ENCODE data around the gene TSPAN4.
A peak's percentile ranks its signal among the peaks of the same experiment; 100 is the strongest.

Gene TSPAN4

GRCh38 chr11:825366-826226, 17.1 kb upstream of the TSPAN4 start:
- no peak for DNase-seq
- Mint-ChIP-seq H3K4me1 (peaks cover 45% of the 10 kb centered on the region), H3K27ac (no peak overlapping the region), H3K9me3 (no peaks in the 10 kb centered on the region), H3K36me3 (peaks cover 13% of the 10 kb centered on the region), H3K4me3 (no peak overlapping the region), H3K27me3 (peaks cover 33% of the 10 kb centered on the region)
- CTCF ChIA-PET, result no interaction called here

DNA sequence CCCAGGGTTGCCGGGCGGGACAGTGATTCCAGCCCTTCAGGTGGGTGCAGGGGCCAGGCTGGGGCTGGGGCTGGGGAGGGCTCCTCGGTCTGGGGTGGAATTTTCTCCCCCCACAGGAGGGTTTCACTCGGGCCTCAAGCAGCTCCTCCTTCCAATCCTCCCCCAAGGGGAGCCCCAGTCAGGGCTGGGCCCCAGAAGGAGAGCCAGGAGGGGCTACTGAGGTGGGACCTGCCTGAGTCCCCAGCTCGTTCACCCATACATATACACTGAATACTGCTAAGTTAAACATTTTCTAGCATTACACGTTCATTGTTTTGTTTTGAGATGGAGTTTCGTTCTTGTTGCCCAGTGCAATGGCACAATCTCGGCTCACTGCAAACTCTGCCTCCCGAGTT, 16.4 kb upstream of the TSPAN4 start:
- Mint-ChIP-seq H3K9me3 (no peaks in the 10 kb centered on the region), H3K4me3 (peak overlapping the region; percentile 78), H3K27ac (peak overlapping the region; percentile 76), H3K27me3 (peaks cover 40% of the 10 kb centered on the region), H3K36me3 (peaks cover 13% of the 10 kb centered on the region), H3K4me1 (peaks cover 40% of the 10 kb centered on the region)
- CTCF ChIA-PET, result no interaction called here
- DNase-seq, result no peak

DNA sequence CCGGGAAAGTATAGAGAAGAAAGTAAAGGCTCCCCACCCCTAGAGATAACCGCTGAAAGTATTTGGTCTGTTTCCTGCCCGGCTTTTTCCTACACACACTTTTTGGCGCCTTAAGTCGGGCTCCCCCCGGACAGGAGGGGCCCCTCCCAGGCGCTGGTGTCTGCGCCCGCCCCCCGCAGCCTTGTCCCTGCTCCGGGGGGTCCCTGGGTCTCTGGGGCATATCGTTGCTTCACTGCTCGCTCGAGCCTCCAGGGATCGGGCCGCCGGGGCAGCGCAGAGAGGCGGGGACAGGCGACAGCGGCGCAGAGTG, 15.9 kb upstream of the TSPAN4 start:
- H3K4me1 Mint-ChIP-seq, result peaks cover 44% of the 10 kb centered on the region
- CTCF ChIA-PET, result no interaction called here

GRCh38 chr11:827146-827896, 15.3 kb upstream of the TSPAN4 start:
- Mint-ChIP-seq H3K4me3 (peak overlapping the region; percentile 79), H3K27me3 (peaks cover 51% of the 10 kb centered on the region), H3K4me1 (peaks cover 49% of the 10 kb centered on the region), H3K9me3 (no peaks in the 10 kb centered on the region), H3K27ac (peak overlapping the region; percentile 72), H3K36me3 (peaks cover 13% of the 10 kb centered on the region)
- peak; percentile 66 for DNase-seq
- CTCF ChIA-PET, result no interaction called here

More for the DNA sequence above, 15.9 kb upstream of the TSPAN4 start:
- peak overlapping the region; percentile 78 for H3K4me3 Mint-ChIP-seq
- peaks cover 45% of the 10 kb centered on the region for H3K27me3 Mint-ChIP-seq
- no peak for DNase-seq
- H3K27ac Mint-ChIP-seq, result peak overlapping the region; percentile 76
- H3K9me3 Mint-ChIP-seq, result no peaks in the 10 kb centered on the region
- peaks cover 13% of the 10 kb centered on the region for H3K36me3 Mint-ChIP-seq

- peaks cover 53% of the 10 kb centered on the region for H3K27me3 Mint-ChIP-seq
- H3K9me3 Mint-ChIP-seq, result no peaks in the 10 kb centered on the region
- H3K36me3 Mint-ChIP-seq, result peaks cover 13% of the 10 kb centered on the region
- CTCF ChIA-PET, result no interaction called here
- H3K4me3 Mint-ChIP-seq, result peak within 1 kb of the TSS; percentile 79
- H3K27ac Mint-ChIP-seq, result peak within 1 kb of the TSS; percentile 76
- no peak for DNase-seq
- peaks cover 49% of the 10 kb centered on the region for H3K4me1 Mint-ChIP-seq
Observed at GRCh38 chr11:827897-828192, 14.8 kb upstream of the TSPAN4 start, which contains the start of gene CRACR2B. Gene CRACR2B (plus strand): TSS chr11:827919. CDS start chr11:828608, 689 bp downstream.

- Mint-ChIP-seq H3K36me3 (peaks cover 13% of the 10 kb centered on the region), H3K4me1 (peaks cover 49% of the 10 kb centered on the region), H3K27ac (no peak overlapping the region), H3K9me3 (no peaks in the 10 kb centered on the region), H3K27me3 (peaks cover 56% of the 10 kb centered on the region), H3K4me3 (peak overlapping the region; percentile 79)
- no peak for DNase-seq
- CTCF ChIA-PET, result interaction anchor here (3.3 kb wide), 1 partner anchor 12 kb away, joined by 9 read pairs; no protein-coding TSS in a partner anchor
Observed at GRCh38 chr11:828506-829175, 14.0 kb upstream of the TSPAN4 start.

GRCh38 chr11:829176-829846, 13.3 kb upstream of the TSPAN4 start:
- CTCF ChIA-PET, result interaction anchor here (3.3 kb wide), 1 partner anchor 12 kb away, joined by 9 read pairs; no protein-coding TSS in a partner anchor
- no peak for DNase-seq
- Mint-ChIP-seq H3K27ac (no peak overlapping the region), H3K4me1 (peaks cover 55% of the 10 kb centered on the region), H3K4me3 (peak overlapping the region; percentile 41), H3K27me3 (peaks cover 63% of the 10 kb centered on the region), H3K9me3 (no peaks in the 10 kb centered on the region), H3K36me3 (peaks cover 10% of the 10 kb centered on the region)

GRCh38 chr11:829847-830294, 12.8 kb upstream of the TSPAN4 start:
- no peak overlapping the region for H3K27ac Mint-ChIP-seq
- peaks cover 8% of the 10 kb centered on the region for H3K36me3 Mint-ChIP-seq
- DNase-seq, result no peak
- H3K4me3 Mint-ChIP-seq, result peak overlapping the region; percentile 48
- peaks cover 68% of the 10 kb centered on the region for H3K27me3 Mint-ChIP-seq
- CTCF ChIA-PET, result interaction anchor here (3.3 kb wide), 1 partner anchor 11 kb away, joined by 9 read pairs; no protein-coding TSS in a partner anchor
- H3K9me3 Mint-ChIP-seq, result no peaks in the 10 kb centered on the region
- peaks cover 55% of the 10 kb centered on the region for H3K4me1 Mint-ChIP-seq

GRCh38 chr11:830295-831117, 12.1 kb upstream of the TSPAN4 start:
- Mint-ChIP-seq H3K36me3 (peaks cover 4% of the 10 kb centered on the region), H3K9me3 (no peaks in the 10 kb centered on the region), H3K27me3 (peaks cover 74% of the 10 kb centered on the region), H3K27ac (no peak overlapping the region), H3K4me1 (peaks cover 50% of the 10 kb centered on the region), H3K4me3 (peak overlapping the region; percentile 48)
- CTCF ChIA-PET, result interaction anchor here (1.4 to 3.3 kb wide), 2 partner anchors 11 to 17 kb away, joined by 3 to 9 read pairs; no protein-coding TSS in a partner anchor
- DNase-seq, result peak; percentile 75

DNA sequence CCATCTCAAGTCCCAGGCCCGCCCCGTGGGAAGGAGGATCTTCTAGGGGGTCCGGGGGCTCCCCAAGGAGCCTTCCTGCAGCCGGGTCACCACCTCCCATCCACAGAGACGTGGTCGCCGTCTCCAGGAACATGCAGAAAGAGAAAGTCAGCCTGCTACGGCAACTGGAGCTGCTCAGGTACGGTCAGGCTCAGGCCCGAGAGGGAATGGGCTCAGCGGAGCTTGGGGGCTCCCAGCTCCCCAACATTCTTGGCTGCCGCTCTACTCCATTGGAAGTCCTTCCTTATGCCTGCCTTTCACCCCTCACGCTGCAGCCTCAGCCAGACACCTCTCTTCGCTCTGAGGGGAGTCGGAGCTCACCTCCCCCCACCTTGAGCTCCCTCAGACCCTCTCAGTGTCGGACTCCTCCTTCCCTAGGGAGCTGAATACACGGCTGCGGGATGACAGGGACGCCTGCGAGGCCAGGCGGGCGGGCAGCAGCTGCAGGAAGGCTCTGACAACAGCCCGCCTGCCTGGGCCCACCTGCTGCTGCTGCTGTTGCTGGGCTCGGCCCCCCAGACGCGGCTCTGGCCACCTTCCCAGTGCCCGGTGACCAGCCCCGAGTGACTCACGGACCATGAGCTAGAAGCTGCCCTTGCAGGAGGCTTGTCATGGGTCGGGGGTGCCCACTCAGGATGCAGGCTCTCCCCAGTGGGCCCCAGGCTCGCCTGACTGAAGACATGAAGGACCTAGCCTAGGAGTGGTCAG, 11.4 kb upstream of the TSPAN4 start:
- no peak for DNase-seq
- H3K4me3 Mint-ChIP-seq, result peak overlapping the region; percentile 35

GRCh38 chr11:831961-832528, 10.6 kb upstream of the TSPAN4 start:
- H3K36me3 Mint-ChIP-seq, result peaks cover 5% of the 10 kb centered on the region
- DNase-seq, result no peak
- H3K4me1 Mint-ChIP-seq, result peaks cover 43% of the 10 kb centered on the region
- H3K9me3 Mint-ChIP-seq, result no peaks in the 10 kb centered on the region
- H3K27ac Mint-ChIP-seq, result no peak overlapping the region
- H3K4me3 Mint-ChIP-seq, result peak overlapping the region; percentile 44
- CTCF ChIA-PET, result interaction anchor here (0.9 to 3.3 kb wide), 3 partner anchors 9 to 16 kb away, joined by 3 to 9 read pairs (median 3); no protein-coding TSS in a partner anchor
- H3K27me3 Mint-ChIP-seq, result peaks cover 74% of the 10 kb centered on the region

More for the DNA sequence above, 11.4 kb upstream of the TSPAN4 start:
- CTCF ChIA-PET, result interaction anchor here (1.4 to 3.3 kb wide), 2 partner anchors 10 to 17 kb away, joined by 3 to 9 read pairs; no protein-coding TSS in a partner anchor
- no peak overlapping the region for H3K27ac Mint-ChIP-seq
- H3K9me3 Mint-ChIP-seq, result no peaks in the 10 kb centered on the region
- peaks cover 5% of the 10 kb centered on the region for H3K36me3 Mint-ChIP-seq
- H3K27me3 Mint-ChIP-seq, result peaks cover 74% of the 10 kb centered on the region
- H3K4me1 Mint-ChIP-seq, result peaks cover 48% of the 10 kb centered on the region

GRCh38 chr11:832529-833113, 10.0 kb upstream of the TSPAN4 start, which contains the start of gene CD151:
Gene CD151 (plus strand): TSS chr11:832952. CDS start chr11:836070, 3,118 bp downstream.
- CTCF ChIA-PET, result interaction anchor here (0.9 kb wide), 1 partner anchor 11 kb away, joined by 3 read pairs; no protein-coding TSS in a partner anchor

More at GRCh38 chr11:832529-833113, 10.0 kb upstream of the TSPAN4 start, which contains the start of gene CD151:
- Mint-ChIP-seq H3K4me3 (peak within 1 kb of the TSS; percentile 57), H3K36me3 (peaks cover 5% of the 10 kb centered on the region), H3K27me3 (peaks cover 70% of the 10 kb centered on the region), H3K27ac (no peak within 1 kb of the TSS), H3K4me1 (peaks cover 40% of the 10 kb centered on the region), H3K9me3 (no peaks in the 10 kb centered on the region)
- DNase-seq, result peak; percentile 70

Data from activated naive CD4-positive, alpha-beta T cell treated with anti-CD3 and anti-CD28 coated beads, Interleukin-2, amount 10 ng/mL, durations not matched to agents 7 days and 5 days (primary cell).